GM10266 (cell line): Measurements from ENCODE around the gene C18orf63.
A peak's percentile ranks its signal among the peaks of the same experiment; 100 is the strongest.
"Not testable (repeated sequence)": the region's sequence is repeated elsewhere in the genome, so short reads cannot be mapped to it uniquely, and the experiment has no call there.

Experiments
- DNase-seq: peaks from one replicate; pipeline ENCODE4 v3.0.0; 2012; ENCODE audit errors: extremely low spot score
- TF ChIP-seq, protein P1 (sequence below): IDR thresholded peaks from 2 replicates; pipeline ENCODE4 v1.5.1; 2012; ENCODE audit warnings: mild to moderate bottlenecking, low read depth; ENCODE audit not compliant: control insufficient read depth, insufficient read depth; ENCODE audit errors: missing control alignments

Gene C18orf63

DNA sequence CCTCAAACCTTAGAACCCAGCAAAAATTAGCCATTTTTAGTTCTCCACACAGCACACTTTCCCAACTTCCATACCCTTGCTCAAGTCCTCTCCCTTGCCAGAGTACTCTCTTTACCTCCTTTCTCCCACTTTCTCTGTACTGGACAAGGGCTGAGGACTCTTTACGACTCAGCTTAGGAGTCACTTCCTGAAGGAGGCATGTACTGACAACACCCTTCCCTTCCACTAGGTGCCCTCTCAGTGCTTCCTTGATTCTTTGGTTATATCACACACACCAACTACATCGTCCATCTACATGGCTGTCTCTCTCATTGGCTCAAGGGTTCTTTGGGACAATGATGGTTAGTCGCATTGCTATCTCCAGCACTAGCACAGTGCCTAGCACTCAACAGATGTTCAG, 5.2 kb upstream of the C18orf63 start:
- no peak for DNase-seq

DNA sequence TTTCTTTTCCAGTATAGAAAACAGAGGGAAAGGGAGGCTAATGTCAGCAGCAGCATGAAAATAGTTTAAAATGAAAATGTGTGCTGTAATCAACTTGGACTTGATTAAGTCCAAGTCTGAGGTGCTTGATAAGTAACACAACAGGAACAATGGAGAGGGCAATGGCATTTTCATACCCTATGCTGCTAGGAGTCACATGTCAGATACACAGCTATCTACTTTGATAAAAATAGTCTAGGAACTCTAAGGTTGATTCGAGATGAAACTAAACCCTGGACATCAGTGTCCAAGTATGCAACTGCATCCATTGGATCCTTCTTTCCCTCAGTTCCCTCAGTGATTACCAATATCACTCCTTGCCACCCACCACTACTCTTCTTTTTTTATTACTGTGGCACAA, 4.6 kb upstream of the C18orf63 start:
- no peak for DNase-seq
- TF ChIP-seq, protein P1, sequence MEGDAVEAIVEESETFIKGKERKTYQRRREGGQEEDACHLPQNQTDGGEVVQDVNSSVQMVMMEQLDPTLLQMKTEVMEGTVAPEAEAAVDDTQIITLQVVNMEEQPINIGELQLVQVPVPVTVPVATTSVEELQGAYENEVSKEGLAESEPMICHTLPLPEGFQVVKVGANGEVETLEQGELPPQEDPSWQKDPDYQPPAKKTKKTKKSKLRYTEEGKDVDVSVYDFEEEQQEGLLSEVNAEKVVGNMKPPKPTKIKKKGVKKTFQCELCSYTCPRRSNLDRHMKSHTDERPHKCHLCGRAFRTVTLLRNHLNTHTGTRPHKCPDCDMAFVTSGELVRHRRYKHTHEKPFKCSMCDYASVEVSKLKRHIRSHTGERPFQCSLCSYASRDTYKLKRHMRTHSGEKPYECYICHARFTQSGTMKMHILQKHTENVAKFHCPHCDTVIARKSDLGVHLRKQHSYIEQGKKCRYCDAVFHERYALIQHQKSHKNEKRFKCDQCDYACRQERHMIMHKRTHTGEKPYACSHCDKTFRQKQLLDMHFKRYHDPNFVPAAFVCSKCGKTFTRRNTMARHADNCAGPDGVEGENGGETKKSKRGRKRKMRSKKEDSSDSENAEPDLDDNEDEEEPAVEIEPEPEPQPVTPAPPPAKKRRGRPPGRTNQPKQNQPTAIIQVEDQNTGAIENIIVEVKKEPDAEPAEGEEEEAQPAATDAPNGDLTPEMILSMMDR: no peak

More for the DNA sequence above, 5.2 kb upstream of the C18orf63 start:
- TF ChIP-seq, protein P1: peak; percentile 25

DNA sequence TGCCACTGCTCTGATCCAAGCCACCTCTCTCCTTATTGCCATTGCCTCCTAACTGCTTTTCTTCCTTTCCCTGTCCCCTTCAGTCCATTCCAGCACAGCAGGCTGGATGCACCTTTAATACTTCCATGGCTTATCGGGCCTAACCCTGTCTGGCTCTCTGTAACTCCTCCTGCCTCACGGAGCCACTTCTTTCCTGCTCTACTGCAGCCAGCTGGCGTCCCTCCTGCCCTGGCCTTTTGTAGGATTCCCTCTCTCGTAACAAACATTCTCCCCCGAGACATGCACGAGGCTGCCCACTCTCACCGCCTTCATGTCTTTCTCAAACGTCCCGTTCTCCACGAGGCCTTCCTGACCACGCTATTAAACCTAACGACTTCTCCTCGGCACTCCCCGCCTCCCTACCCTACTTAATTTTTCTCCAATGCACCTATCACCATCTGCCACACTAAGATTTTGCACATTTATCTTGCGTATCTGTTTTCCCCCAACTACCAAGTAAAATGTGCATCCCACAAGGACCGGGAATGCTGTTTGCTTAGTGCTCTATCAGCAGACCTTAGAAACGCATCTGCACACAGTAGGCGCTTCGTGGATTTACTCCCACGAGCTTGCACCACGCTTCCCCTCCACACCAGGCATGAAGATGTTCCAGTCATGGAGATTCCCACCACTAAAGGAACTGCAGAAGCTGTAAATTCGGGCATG, 728 bp upstream of the C18orf63 start:
- TF ChIP-seq, protein P1: no peak
- no peak for DNase-seq

DNA sequence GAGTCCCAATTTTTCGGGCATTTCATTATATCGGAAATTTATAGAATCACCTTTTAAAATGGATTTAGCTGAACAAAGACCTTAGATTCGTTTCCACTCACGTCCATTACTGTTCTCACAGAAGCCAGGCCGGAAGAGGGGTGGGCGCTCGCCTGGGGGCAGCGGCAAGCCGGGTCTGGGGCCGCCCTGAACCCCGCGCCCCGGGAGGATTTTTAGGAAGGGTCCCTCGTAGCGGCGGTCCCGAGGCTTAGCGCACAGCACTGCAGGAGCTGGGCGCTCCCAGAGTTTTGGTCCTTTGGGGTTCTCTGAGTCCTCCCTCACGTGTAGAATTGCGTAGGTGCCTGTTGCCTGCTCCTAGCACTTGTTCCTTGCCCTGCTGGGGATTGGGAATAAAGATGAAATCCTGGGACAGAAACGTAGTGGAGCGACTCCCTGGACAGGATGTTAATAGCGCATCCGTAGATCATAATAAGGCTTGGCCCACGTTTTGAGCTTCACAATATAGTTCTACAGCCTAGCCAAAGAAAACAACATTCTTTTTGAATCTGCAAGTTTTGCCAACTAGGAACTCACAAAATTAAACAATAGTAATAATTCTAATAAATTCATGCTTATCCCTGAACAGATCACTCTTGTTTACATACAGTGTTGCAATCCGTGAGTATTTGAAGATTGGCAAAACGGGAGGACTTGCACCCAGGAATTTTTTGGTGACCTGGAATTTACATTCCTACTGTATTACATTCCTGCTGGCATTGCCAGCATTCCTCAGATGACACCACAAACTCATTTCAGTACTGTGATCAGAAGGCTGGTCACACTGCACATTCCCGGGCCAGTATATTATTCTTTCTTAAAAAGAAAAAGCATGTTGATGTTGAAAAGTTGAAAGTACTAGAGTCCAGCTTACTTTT, 875 bp downstream of the C18orf63 start:
- DNase-seq: no peak
- TF ChIP-seq, protein P1: no peak

DNA sequence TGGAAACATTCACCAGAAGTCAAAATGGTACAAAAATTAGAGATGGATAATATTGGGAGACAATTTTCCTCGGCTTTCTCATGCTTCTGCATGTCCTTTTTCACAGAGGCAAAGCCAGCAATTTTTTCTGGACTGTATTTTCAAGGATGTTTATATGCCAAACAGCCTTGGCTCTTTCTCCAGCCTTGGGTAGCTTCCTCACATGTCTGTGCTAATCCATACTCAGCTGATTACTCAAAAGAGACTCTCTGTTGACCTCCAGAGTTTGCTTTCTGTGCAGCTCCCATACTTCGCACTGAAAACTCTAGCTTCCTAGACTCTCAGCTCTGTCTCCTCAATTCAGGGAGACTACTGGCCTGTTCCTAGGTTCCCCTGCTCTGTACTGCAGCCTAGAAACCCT, 10.6 kb downstream of the C18orf63 start:
- TF ChIP-seq, protein P1: no peak
- no peak for DNase-seq

DNA sequence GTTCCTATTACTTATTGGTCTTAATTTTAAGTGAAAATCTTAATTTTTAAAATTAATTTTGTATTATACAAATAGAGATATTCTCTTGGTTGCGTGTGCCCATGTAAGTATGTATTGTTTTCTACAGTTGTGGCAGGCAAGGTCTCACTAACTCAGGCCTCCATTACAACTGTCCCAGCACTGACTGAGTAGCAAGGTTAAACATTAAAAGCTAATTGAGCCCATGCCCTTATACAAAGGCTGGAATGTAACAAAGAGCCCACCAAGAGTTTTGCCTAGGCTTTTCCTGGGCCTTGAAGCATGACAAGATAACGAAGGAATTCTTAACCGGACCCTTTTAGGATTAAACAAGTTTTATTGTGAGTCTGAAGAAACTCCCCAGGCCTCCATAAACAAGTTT, 11.2 kb downstream of the C18orf63 start:
- DNase-seq: not testable (repeated sequence)

DNA sequence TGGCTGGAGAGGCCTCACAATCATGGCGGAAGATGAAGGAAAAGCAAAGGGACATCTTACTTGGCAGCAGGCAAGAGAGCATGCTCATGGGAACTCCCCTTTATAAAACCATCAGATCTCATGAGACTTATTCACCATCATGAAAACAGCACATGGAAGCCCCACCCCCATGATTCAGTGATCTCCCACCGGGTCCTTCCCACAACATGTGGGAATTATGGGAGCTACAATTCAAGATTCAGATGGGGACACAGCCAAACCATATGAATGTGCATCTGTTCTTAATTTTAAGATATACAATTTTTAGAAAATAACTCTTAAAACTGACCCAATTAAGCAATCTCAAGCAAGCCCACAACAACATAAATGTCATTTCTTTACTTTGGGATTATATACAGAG, 12.6 kb downstream of the C18orf63 start:
- TF ChIP-seq, protein P1: no peak
- DNase-seq: no peak
